ENCODE measurements around the gene EN2.
"Not testable (repeated sequence)": the region's sequence is repeated elsewhere in the genome, so short reads cannot be mapped to it uniquely, and the experiment has no call there.

EN2 gene

DNA sequence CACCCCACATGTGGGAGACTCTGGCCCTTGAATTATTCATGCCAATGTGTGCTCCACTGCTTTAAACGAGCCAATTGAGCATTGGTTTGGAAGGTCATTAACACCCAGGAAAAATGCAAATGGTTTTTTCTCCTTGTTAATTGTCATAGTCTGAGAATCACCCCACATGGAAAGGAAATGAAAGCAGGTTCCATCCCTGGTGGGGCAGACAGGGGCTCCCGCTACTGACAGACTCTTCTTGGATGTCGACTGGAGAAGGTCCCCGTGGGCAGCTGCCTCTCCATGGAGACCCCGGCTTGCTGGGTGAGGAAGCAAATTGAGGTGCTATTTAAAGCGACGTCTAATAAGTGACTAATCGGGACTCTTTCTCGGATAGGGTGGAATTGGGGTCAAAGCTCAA, 32.0 kb upstream of the EN2 start:
- DNase-seq (ENCODE audit: low read depth in 2 of 2): no peak

GRCh38 chr7:155426543-155427410, 31.2 kb upstream of the EN2 start:
- no peak for DNase-seq (ENCODE audit: low read depth in 2 of 2)

- DNase-seq (ENCODE audit: low read depth in 2 of 2): no peak
These were observed 30.4 kb upstream of the EN2 start for GRCh38 chr7:155427411-155428038.

DNA sequence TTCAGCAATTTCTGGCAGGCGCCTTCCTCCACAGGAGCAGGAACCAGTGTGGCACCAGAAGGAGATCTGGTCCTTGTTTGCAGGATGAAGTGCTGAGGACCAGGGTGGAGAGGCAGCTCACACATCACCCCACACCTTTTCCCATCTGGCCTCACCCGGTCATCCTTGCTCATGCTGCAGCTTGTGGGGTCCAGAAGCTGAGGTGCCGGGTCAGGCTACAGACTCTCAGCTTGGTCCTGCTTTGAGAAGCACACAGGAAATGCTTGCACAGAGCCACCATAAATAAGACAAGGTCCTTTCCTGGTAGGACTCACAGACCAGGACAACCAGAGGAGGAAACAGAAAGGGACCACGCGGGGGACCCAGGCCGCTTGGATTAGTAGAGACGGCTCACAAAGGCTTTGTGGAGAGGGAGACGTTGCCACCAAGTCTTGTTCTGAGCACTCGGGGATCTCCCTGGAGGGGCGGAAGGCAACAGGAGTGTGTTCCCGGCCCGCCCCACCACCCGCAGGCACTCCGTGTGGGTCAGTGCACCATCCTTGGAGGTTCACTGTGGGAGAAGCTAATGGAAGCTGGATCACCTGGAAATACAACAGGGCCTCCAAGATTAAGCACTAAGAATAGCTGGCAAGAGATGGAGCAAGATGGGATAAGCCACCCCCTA, 29.6 kb upstream of the EN2 start:
- DNase-seq (ENCODE audit: low read depth in 2 of 2): no peak

GRCh38 chr7:155429651-155430050, 28.3 kb upstream of the EN2 start:
- DNase-seq (ENCODE audit: low read depth in 2 of 2): no peak

GRCh38 chr7:155430606-155431005, 27.3 kb upstream of the EN2 start:
- no peak for DNase-seq (ENCODE audit: low read depth in 2 of 2)

DNA sequence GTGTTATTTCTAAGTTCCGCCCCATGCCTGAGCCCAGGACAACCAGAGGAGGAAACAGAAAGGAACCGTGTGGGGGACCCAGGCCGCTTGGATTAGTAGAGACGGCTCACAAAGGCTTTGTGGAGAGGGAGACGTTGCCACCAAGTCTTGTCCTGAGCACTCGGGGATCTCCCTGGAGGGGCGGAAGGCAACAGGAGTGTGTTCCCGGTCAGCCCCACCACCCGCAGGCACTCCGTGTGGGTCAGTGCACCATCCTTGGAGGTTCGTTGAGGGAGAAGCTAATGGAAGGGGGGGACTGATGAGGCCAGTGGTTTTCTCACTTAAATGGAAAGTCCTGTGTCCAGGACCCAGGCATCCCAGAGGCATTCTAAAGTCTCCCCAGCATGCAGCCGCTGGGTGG, 26.7 kb upstream of the EN2 start:
- no peak for DNase-seq (ENCODE audit: low read depth in 2 of 2)

GRCh38 chr7:155431711-155432110, 26.2 kb upstream of the EN2 start:
- no peak for DNase-seq (ENCODE audit: low read depth in 2 of 2)

DNA sequence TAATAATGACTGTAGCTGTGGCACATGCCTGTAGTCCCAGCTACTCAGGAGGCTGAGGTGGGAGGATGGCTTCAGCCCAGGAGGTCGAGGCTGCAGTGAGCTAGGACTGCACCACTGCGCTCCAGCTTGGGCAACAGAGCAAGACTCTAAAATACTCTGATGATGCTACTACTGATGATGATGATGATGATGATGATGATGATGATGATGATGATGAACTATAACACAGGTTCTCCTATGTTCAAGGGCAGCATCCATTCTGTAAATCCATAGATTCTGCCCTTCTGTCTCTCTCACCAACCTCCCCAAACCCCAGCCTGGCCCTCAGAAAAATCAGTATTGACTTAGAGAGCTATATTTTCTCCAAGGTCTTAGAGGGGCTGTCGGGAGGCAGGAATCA, 22.8 kb upstream of the EN2 start:
- DNase-seq (ENCODE audit: low read depth in 2 of 2): no peak

DNA sequence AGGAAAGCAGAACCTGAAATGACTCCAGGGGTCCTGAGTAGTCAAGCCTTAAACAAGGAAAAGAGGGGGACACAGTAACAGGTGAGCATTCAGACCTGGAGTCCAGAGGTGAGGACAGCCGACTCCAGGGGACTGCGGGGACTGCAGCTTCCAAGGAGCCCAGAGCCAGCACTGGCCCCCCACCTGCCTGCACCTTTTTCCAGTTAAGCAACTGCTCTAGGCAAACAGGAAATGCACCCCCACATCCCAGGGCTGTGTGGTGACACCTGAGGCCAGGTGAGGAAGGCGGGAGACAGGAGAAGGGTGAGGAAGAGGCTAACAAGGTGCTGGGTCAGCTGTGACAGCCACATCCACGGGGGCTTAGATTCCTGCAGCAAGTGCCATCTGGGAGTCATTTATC, 20.1 kb upstream of the EN2 start:
- DNase-seq (ENCODE audit: low read depth in 2 of 2): no peak

- DNase-seq (ENCODE audit: low read depth in 2 of 2): no peak
These were observed 19.2 kb upstream of the EN2 start for GRCh38 chr7:155438777-155439176.

- DNase-seq (ENCODE audit: low read depth in 2 of 2): no peak
These were observed 18.5 kb upstream of the EN2 start for GRCh38 chr7:155439311-155440017.

DNA sequence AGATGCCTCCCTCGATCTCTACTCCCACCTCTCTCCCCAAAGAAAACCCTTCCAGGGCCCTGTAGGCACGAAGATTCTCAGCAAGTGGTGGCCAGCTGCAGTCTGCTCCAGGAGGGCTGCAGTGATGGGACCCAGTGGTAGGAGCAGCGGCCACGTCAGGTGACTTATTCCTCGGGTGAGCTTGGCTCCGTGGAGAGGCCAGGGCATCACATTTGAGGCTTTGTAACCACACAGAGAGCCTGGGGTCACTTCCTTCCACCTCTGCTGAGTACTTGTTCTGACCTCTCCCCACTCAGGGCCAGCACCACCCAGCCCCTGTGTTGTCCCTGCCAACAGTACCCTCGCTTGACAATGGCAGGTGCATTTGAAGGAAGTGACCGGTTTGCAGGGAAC, 17.9 kb upstream of the EN2 start:
- DNase-seq (ENCODE audit: low read depth in 2 of 2): no peak

- no peak for DNase-seq (ENCODE audit: low read depth in 2 of 2)
These were observed 16.1 kb upstream of the EN2 start for GRCh38 chr7:155441856-155442255.

DNA sequence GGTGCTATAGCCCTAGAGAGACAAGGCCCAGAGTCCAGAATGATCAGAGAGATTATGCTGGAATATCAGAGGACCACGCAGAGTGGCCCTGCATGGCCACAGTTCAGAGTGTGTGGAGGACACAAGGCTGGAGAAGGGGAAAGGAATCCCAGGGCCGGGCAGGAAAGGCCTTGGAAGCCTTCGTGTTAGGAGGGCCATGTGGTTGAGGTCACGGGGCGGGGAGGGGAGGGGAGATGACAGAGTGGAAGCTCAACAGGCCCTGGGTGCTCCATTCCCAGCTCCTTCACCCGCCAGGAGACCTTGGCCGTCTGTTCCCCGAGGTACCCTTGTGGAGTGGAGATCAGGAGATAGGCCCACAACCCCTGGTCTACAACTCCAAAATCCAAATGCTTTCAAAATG, 13.2 kb upstream of the EN2 start:
- no peak for DNase-seq (ENCODE audit: low read depth in 2 of 2)

- DNase-seq (ENCODE audit: low read depth in 2 of 2): not testable (repeated sequence)
These were observed 12.3 kb upstream of the EN2 start for GRCh38 chr7:155445606-155446005.

GRCh38 chr7:155447603-155448002, 10.3 kb upstream of the EN2 start:
- DNase-seq (ENCODE audit: low read depth in 2 of 2): no peak

GRCh38 chr7:155448632-155449007, 9.3 kb upstream of the EN2 start:
- no peak for DNase-seq (ENCODE audit: low read depth in 2 of 2)

DNA sequence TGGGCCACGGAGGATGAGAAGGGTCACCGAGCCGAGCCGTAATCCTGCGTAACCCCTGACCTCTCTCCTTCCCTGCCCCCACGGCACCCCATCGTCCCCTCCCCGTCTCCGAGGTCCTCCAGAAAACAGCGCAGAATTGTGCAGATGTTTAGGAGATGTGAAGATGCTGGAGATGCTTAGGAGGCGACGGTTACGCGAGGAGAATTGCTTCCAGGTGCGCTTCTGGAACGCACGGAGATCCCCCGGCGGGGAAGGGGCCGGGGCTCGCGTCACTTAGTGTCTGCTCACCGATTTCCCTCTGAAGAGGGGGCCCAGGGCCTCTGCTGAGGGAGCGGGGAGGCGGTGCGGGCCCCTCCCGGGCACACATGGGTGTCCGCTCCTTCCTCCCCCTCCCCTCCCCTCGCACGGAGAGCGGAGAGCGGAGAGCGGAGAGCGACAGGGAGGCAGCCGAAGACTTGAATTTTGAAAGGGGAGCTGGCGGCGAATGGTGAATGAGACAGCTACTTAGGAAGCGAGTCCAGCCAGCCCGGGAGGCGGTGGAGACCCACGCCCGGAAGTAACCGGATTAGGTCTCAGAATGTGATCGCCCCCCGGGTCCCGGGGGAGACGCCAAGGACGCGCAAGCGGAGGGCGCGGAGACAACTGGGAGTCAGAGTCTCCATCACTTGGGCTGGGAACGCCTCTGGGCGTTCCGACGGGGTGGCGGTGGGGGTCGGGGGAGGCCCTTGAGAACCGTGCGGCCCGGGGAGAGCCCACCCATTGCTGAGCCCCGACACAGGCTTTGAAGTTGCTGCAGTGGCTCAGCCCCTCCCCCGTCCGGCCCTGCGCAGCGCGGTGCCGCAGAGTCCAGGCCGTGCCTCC, 8.7 kb upstream of the EN2 start:
- no peak for DNase-seq (ENCODE audit: low read depth in 2 of 2)

- no peak for DNase-seq (ENCODE audit: low read depth in 2 of 2)
These were observed 7.9 kb upstream of the EN2 start for GRCh38 chr7:155449869-155450557.

- no peak for DNase-seq (ENCODE audit: low read depth in 2 of 2)
These were observed 7.4 kb upstream of the EN2 start for GRCh38 chr7:155450558-155450969.

Measured in stimulated activated CD8-positive, alpha-beta memory T cell treated with anti-CD3 and anti-CD28 coated beads, Interleukin-7, amount 100 ng/mL, for 1 hour (primary cell).